ENCODE results near the gene SLC16A7. TPM values are rescaled to one million over a fixed set of nuclear protein-coding genes. Genes with fewer than 3 reads are reported as not detected.

The SLC16A7 gene
- total and polyA plus RNA-seq, 2 of the 8 experiments (the other 6 are each of a cell fraction or from before 2014, with no cell fraction given): 0.74 to 4.3 TPM

- TF ChIP-seq, protein P1, sequence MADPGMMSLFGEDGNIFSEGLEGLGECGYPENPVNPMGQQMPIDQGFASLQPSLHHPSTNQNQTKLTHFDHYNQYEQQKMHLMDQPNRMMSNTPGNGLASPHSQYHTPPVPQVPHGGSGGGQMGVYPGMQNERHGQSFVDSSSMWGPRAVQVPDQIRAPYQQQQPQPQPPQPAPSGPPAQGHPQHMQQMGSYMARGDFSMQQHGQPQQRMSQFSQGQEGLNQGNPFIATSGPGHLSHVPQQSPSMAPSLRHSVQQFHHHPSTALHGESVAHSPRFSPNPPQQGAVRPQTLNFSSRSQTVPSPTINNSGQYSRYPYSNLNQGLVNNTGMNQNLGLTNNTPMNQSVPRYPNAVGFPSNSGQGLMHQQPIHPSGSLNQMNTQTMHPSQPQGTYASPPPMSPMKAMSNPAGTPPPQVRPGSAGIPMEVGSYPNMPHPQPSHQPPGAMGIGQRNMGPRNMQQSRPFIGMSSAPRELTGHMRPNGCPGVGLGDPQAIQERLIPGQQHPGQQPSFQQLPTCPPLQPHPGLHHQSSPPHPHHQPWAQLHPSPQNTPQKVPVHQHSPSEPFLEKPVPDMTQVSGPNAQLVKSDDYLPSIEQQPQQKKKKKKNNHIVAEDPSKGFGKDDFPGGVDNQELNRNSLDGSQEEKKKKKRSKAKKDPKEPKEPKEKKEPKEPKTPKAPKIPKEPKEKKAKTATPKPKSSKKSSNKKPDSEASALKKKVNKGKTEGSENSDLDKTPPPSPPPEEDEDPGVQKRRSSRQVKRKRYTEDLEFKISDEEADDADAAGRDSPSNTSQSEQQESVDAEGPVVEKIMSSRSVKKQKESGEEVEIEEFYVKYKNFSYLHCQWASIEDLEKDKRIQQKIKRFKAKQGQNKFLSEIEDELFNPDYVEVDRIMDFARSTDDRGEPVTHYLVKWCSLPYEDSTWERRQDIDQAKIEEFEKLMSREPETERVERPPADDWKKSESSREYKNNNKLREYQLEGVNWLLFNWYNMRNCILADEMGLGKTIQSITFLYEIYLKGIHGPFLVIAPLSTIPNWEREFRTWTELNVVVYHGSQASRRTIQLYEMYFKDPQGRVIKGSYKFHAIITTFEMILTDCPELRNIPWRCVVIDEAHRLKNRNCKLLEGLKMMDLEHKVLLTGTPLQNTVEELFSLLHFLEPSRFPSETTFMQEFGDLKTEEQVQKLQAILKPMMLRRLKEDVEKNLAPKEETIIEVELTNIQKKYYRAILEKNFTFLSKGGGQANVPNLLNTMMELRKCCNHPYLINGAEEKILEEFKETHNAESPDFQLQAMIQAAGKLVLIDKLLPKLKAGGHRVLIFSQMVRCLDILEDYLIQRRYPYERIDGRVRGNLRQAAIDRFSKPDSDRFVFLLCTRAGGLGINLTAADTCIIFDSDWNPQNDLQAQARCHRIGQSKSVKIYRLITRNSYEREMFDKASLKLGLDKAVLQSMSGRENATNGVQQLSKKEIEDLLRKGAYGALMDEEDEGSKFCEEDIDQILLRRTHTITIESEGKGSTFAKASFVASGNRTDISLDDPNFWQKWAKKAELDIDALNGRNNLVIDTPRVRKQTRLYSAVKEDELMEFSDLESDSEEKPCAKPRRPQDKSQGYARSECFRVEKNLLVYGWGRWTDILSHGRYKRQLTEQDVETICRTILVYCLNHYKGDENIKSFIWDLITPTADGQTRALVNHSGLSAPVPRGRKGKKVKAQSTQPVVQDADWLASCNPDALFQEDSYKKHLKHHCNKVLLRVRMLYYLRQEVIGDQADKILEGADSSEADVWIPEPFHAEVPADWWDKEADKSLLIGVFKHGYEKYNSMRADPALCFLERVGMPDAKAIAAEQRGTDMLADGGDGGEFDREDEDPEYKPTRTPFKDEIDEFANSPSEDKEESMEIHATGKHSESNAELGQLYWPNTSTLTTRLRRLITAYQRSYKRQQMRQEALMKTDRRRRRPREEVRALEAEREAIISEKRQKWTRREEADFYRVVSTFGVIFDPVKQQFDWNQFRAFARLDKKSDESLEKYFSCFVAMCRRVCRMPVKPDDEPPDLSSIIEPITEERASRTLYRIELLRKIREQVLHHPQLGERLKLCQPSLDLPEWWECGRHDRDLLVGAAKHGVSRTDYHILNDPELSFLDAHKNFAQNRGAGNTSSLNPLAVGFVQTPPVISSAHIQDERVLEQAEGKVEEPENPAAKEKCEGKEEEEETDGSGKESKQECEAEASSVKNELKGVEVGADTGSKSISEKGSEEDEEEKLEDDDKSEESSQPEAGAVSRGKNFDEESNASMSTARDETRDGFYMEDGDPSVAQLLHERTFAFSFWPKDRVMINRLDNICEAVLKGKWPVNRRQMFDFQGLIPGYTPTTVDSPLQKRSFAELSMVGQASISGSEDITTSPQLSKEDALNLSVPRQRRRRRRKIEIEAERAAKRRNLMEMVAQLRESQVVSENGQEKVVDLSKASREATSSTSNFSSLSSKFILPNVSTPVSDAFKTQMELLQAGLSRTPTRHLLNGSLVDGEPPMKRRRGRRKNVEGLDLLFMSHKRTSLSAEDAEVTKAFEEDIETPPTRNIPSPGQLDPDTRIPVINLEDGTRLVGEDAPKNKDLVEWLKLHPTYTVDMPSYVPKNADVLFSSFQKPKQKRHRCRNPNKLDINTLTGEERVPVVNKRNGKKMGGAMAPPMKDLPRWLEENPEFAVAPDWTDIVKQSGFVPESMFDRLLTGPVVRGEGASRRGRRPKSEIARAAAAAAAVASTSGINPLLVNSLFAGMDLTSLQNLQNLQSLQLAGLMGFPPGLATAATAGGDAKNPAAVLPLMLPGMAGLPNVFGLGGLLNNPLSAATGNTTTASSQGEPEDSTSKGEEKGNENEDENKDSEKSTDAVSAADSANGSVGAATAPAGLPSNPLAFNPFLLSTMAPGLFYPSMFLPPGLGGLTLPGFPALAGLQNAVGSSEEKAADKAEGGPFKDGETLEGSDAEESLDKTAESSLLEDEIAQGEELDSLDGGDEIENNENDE (IDR thresholded peaks at IDR 0.05; ENCODE audit: insufficient replicate concordance, low read length): no peak
- TF ChIP-seq NANOG (IDR thresholded peaks at IDR 0.05; ENCODE audit: insufficient read depth, low read depth, low read length, poor library complexity, severe bottlenecking) (no peak), POLR2AphosphoS5 (IDR thresholded peaks at IDR 0.05; ENCODE audit: low read depth, low read length) (no peak), TAF1 (IDR thresholded peaks at IDR 0.05; ENCODE audit: low read depth, low read length) (no peak), HDAC6 (IDR thresholded peaks at IDR 0.05; ENCODE audit: low read depth, low read length) (no peak), SIRT6 (IDR thresholded peaks at IDR 0.05; ENCODE audit: low read length) (no peak)
- TF ChIP-seq, protein P2, sequence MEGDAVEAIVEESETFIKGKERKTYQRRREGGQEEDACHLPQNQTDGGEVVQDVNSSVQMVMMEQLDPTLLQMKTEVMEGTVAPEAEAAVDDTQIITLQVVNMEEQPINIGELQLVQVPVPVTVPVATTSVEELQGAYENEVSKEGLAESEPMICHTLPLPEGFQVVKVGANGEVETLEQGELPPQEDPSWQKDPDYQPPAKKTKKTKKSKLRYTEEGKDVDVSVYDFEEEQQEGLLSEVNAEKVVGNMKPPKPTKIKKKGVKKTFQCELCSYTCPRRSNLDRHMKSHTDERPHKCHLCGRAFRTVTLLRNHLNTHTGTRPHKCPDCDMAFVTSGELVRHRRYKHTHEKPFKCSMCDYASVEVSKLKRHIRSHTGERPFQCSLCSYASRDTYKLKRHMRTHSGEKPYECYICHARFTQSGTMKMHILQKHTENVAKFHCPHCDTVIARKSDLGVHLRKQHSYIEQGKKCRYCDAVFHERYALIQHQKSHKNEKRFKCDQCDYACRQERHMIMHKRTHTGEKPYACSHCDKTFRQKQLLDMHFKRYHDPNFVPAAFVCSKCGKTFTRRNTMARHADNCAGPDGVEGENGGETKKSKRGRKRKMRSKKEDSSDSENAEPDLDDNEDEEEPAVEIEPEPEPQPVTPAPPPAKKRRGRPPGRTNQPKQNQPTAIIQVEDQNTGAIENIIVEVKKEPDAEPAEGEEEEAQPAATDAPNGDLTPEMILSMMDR (IDR thresholded peaks at IDR 0.05; ENCODE audit: control extremely low read depth in 1 of 3, insufficient read depth in 1 of 3, low read depth in 1 of 3, low read length in 3 of 3): no peak
Observed at GRCh38 chr12:59660921-59661597, 65.2 kb downstream of the SLC16A7 start (continued).

Measured in H1 (cell line).